Smooth muscle cell of the brain vasculature (primary cell): Measurements from ENCODE around the gene HAUS1.
A peak's percentile ranks its signal among the peaks of the same experiment; 100 is the strongest.
"Not testable (repeated sequence)": the region's sequence is repeated elsewhere in the genome, so short reads cannot be mapped to it uniquely, and the experiment has no call there.

Experiments
- DNase-seq: peaks from one replicate; pipeline ENCODE4 v3.0.0-alpha.2; 2012; ENCODE audit warnings: low read depth, low spot score

HAUS1 gene

GRCh38 chr18:46088501-46088900 lies 15.7 kb upstream of the HAUS1 start:
- not testable (repeated sequence) for DNase-seq

DNA sequence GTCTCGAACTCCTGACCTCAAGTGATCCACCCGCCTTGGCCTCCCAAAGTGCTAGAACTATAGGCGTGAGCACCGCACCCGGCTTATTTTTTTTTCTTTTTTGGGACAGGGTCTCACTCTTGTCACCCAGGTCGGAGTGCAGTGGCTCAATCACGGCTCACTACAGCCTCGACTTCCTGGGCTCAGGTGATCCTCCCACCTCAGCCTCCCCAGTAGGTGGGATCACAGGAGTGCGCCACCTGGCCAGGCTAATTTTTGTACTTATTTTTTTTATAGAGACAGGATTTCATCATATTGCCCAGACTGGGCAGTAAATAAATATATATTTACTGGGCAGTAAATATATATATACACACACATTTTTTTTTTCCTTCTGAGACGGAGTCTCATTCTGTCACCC lies 8.7 kb upstream of the HAUS1 start:
- no peak for DNase-seq

DNA sequence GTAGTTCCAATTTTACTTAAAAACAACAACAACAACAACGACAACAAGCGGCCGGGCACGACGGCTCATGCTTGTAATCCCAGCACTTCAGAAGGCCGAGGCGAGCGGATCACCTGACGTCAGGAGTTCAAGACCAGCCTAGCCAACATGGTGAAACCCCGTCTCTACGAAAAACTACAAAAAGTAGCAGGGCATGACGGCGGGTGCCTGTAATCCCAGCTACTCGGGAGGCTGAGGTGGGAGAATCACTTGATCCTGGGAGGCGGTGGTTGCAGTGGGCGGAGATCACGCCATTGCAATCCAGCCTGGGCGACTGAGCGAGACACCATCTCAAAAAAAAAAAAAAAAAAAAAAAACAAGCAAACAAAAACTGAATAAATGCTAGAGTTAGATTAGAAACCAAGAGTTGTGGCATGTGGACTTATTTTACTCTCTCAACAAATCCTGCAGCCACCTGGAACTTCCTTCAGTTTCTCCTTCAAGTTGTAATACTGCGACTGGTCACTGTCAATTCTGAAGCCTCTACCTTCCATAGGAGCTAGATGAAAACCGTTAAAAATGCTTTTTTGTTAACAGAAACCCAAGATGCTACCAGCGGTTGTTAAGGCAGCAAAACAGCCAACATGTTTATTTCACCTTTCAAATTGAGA lies 7.4 kb upstream of the HAUS1 start:
- DNase-seq, result no peak

- no peak for DNase-seq
Measured at GRCh38 chr18:46097431-46097800, 6.8 kb upstream of the HAUS1 start.

- peak; percentile 51 for DNase-seq
Measured at GRCh38 chr18:46097801-46098615, 6.2 kb upstream of the HAUS1 start, which contains the start of gene ATP5F1A. Gene ATP5F1A (minus strand): TSS chr18:46098296. CDS start chr18:46098231, 65 bp downstream.

DNA sequence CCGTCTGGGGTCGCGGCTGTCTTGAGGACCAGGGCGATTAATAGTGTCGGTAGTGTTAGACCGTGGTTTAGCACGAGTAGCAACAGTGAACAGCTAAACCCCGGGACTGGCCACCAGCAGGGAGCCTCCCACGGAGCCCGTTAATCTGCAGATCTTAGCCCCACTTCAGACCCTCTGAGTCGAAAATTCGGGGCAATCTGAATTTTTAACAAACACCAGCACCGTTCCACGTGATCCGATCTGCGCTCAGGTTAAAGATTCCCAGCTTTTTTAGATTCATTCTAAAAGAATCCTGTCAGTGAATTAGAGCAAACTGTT lies 5.6 kb upstream of the HAUS1 start:
- DNase-seq, result no peak

DNA sequence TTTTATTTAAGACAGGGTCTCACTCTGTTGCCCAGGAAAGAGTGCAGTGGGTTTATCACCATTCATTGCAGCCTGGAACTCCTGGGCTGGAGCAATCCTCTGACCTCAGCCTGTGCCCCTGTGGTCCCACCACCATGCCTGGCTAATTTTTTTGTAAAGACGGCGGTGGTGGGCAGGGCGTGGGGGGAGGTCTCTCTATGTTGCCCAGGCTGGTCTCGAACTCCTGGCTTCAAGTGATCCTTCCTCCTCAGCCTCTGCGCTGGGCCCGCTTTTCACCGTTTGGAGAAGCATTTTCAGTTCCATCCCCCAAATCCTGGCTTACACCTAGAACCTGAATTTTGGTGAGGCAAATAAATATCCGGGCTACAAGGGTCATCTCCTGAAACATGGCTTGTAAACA lies 4.7 kb upstream of the HAUS1 start:
- no peak for DNase-seq

DNA sequence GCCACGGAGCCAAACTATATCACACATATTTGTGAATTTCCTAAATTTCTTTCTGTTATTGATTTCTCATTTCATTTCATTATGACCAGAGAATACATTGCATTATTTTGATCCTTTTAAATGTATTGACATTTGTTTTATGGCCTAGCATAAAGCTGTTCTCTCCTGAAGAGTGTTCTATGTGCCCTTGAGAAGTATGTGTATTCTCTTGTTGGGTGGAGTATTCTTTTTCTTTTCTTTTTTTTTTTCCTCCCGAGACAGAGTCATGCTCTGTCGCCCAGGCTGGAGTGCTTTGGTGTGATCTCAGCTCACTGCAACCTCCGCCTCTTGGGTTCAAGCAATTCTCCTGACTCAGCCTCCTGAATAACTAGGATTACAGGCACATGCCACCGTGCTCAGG lies 5.2 kb downstream of the HAUS1 start:
- no peak for DNase-seq

DNA sequence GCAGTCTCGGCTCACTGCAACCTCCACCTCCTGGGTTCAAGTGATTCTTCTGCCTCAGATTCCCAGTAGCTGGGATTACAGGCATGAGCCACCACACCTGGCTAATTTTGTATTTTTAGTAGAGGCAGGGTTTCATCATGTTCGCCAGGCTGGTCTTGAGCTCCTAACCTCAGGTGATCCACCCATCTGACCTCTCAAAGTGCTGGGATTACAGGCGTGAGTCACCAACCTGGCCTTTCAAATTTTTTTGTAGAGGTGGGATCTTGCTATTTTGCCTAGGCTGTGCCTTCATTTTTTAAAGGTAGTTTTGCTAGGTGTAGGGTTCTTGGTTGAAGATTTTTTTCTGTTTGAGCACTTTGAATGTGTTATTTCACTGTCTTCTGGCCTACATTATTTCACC lies 6.2 kb downstream of the HAUS1 start:
- no peak for DNase-seq

GRCh38 chr18:46113751-46114150 lies 9.6 kb downstream of the HAUS1 start:
- DNase-seq, result no peak

GRCh38 chr18:46126625-46127024 lies 22.4 kb downstream of the HAUS1 start:
- not testable (repeated sequence) for DNase-seq

DNA sequence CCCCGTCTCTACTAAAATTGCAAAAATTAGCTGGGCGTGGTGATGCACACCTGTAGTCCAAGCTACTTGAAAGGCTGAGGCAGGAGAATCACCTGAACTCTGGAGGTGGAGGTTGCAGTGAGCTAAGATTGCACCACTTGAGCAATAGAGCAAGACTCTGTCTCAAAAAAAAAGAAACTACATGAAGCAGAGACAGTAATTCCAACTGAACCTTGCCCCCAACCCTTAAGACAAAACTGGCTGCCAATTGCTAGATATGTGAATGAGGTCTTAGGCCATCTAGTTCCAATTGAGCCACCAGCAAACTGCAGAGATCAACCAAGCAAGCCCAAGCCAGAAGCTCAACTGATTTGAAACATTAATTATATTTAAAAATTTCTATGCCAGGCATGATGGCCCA lies 25.9 kb downstream of the HAUS1 start:
- DNase-seq, result no peak

- DNase-seq, result not testable (repeated sequence)
Measured at GRCh38 chr18:46130549-46130948, 26.4 kb downstream of the HAUS1 start.

- no peak for DNase-seq
Measured at GRCh38 chr18:46133534-46133933, 29.3 kb downstream of the HAUS1 start.

DNA sequence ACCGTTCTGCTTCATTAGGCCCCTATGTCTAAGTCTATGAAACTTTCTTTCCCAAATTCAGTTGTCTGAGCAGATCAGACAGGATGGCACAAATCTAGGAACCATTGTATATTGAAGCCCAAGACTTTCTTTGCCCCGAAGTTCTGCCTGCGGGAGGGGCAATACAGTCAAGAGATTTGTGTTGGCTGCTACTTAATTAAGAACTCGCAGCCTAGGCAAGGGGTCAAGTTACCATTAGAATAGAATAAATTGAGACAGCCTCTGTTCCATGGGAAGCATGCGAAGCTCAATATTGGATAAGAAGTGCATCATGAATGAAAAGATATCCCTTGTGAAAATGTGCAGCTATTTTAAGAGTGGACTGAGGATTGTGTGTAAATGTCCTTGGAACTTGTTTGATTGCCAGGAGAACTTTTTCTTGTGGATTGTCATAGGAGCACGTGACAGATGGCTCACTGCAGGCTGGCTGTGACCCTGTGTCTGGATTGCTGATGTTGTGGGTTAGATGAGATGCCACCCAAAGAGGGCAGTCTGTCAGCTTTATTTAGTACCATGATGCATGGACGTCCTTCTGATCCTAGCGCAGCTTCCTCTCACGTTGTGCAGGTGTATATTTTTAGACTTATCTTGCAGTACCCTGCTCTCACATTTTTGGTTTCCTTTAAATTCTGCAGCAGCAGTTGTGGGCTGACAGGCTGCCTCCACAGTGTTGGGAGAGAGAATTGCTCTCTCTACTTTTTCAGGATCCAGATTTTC lies 30.9 kb downstream of the HAUS1 start:
- no peak for DNase-seq

- DNase-seq, result no peak
Measured at GRCh38 chr18:46140173-46140572, 36.0 kb downstream of the HAUS1 start.

DNA sequence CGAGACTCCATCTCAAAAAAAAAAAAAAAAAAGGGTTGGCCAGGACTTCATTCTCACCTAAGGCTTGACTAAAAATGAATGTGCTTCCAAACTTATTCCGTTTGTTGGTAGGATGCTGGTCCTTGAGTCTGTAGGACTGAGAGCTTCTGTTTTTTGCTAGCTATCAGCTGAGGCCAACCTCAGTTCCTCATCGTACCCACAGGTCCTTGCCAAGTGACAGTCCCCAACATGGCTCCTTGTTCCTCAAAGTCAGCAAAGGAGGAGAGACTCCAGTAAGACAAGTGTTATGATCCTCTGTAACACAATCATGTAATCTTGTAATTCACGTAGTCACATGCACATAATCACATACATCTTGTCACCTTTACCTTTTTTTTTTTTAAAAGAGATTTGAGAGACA lies 37.0 kb downstream of the HAUS1 start:
- DNase-seq, result no peak

DNA sequence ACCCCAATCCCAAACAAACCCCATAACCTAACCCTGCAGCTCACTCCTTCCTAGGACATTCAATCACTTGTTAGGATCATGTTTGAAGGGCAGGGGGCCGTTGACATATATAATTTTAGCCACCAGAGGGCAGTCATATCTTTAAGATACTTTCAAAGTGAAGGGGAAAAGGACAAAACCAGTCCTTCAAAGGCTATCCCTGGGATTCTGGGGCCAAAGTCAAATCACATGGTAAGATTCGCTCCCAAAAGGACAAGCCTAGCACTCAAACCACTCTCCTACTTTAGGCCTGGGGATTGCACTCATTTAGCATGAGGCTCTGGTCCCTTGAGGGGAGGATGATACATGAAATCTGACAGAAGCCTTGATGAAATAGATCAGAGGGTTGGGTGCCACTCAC lies 44.6 kb downstream of the HAUS1 start:
- DNase-seq, result no peak

DNA sequence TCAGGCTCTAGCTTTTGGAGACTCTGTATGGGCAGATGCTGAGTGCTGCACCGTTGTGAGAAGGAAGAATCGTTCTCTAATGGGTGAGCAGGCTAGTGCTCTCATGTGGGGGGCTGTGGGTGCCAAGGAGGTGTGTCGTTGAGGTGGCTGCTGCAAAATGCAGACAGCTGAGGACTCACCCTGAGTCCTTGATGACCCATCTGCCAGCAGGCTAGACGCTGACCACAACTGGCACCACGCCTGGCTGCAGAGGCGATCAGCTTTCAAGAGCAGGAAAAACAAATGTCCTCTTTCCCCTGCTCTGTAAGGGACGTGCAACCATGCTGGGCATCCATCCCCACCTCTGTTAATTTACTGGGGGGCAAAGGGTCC lies 48.2 kb downstream of the HAUS1 start:
- no peak for DNase-seq

DNA sequence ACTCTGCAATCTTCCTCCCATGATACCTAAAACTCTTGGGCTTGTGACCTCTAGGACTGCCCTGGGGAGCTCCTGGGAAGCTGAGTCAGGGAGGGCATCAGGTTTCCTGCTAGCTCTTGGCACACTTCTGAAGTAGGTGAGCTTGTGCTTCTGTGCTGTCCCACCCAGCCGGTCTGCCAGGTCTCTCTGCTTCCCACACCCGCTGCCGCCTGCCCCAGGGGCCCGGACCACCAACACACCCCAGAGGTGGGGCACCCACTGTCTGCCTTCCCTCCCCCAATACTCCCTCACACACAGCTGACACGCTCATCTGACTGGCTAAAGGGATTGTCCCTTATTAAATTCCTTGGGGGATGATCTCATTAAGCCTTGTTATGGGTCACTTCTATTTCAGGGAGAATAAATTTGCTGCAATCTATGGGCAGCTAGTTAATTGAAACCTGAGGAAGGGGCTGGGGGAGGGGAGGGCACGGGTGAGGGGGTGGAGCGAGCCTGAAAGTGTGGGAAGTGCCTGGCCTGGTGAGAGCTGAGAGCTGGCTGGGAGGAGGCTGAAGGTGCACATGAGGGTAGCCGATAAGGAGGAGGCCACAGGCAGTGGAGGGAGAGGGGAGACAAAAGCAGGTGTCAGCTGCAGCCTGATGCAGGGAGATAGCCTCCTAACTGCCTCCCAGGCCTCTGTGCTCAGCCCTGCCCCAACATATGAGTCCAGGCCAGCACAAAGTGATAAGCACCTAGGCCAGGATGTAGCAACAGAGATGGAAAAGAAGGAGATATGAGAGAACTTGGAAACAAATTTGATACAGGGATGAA lies 48.8 kb downstream of the HAUS1 start:
- DNase-seq, result no peak

DNA sequence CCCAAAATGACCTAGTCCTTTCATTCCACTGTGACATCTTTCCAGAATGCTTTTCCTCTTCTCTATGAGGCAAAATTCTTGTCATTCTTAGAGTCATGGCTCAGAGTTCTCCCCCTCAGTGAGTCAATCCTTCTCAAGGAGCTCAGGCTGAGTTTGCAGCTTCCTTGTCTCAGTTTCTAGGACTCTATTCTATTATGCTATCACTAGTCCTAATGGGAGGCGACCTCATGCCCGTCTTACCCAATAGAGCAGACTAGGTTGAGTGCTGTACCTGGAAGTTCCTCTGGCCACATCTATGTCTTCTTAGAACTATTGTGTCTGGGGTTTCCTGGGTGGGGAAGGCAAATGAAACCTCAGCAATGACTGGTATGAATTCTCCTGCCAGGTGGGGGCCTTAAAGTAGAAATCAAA lies 51.5 kb downstream of the HAUS1 start:
- DNase-seq, result no peak
